ENCODE results near the gene ZIC4. TPM values are rescaled to one million over a fixed set of nuclear protein-coding genes. Genes with fewer than 3 reads are reported as not detected.

ZIC4 gene
- total RNA-seq, 1 donor from 2014 or later = 6.1 TPM

DNA sequence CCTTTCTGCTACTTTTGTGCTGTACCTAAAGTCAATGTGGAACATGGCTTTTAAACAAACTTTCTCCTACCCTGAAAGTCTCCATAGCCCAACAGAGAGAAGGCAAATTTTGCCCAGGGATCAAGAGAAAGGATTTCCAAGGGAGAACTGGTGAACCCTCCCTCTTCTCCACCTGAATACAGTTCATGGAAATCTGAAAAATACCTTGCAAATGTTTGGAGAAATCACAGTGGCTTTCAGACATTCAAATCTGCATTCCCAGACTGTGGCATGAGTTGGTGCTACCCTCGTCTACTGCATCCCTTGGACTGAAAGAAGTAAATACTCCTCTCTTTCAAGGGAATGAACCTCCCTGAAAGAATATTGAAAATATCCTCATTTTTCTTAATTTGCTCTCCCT is 38.7 kb downstream of the ZIC4 start:
- peaks cover 20% of the 10 kb centered on the region for H3K4me1 Mint-ChIP-seq
- no peak overlapping the region for H3K27ac Mint-ChIP-seq (ENCODE audit: unreplicated experiment)
- no peak overlapping the region for H3K4me3 Mint-ChIP-seq
- no peaks in the 10 kb centered on the region for H3K9me3 Mint-ChIP-seq
- TF ChIP-seq, protein P1, sequence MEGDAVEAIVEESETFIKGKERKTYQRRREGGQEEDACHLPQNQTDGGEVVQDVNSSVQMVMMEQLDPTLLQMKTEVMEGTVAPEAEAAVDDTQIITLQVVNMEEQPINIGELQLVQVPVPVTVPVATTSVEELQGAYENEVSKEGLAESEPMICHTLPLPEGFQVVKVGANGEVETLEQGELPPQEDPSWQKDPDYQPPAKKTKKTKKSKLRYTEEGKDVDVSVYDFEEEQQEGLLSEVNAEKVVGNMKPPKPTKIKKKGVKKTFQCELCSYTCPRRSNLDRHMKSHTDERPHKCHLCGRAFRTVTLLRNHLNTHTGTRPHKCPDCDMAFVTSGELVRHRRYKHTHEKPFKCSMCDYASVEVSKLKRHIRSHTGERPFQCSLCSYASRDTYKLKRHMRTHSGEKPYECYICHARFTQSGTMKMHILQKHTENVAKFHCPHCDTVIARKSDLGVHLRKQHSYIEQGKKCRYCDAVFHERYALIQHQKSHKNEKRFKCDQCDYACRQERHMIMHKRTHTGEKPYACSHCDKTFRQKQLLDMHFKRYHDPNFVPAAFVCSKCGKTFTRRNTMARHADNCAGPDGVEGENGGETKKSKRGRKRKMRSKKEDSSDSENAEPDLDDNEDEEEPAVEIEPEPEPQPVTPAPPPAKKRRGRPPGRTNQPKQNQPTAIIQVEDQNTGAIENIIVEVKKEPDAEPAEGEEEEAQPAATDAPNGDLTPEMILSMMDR (conservative IDR thresholded peaks at IDR 0.05) = no peak
- DNase-seq (ENCODE audit: low read depth, low spot score) = no peak
- peaks cover 3% of the 10 kb centered on the region for H3K36me3 Mint-ChIP-seq (ENCODE audit: low read depth)
- peaks cover 99% of the 10 kb centered on the region for H3K27me3 Mint-ChIP-seq (ENCODE audit: low read depth)

DNA sequence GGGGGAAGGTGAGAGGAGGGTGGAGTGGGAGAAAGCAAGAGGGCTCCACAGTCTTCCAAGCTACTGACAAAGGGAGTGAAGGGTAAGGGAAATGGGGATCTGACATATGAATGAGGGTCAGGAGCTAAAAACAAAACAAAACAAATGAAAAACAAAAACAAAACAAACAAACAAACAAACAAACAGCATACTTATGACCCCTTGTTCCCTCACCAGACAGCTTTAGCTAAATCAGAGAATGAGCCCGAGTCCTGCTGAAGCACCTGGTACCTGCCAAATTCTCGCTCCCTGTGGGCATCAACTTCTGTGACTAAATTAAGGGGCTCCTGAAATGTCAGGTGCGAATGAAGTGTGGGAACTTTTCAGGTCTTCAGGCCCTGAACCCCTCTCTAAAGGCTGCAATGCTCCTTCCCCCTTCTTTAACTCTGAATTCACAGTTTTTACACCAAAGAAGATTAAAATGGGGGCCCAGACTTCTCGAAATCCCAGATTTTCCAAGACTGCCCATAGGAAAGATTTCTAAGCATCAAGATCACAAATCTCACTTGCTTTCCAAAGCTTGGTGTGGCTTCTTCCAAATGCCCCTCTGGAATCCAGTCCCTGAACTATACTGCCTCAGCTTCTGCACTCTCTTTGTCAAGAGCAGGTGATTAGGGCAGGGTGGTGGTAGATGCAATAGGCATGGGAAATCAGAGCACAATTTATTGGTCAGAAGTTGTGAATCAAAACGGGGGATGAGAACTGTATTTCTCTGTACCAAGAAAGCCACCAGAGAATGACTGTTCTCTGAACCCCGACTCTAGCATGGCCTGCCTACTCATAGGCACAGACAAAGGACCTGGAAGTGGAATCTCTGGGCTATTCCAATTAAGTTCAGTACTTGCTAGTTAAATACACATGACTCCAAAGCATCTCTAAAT is 40.9 kb downstream of the ZIC4 start:
- H3K36me3 Mint-ChIP-seq (ENCODE audit: low read depth) = no peaks in the 10 kb centered on the region
- H3K27ac Mint-ChIP-seq (ENCODE audit: unreplicated experiment) = no peak overlapping the region
- peaks cover 98% of the 10 kb centered on the region for H3K27me3 Mint-ChIP-seq (ENCODE audit: low read depth)
- TF ChIP-seq, protein P1 (conservative IDR thresholded peaks at IDR 0.05) = no peak
- H3K4me1 Mint-ChIP-seq = peaks cover 30% of the 10 kb centered on the region
- H3K9me3 Mint-ChIP-seq = no peaks in the 10 kb centered on the region
- DNase-seq (ENCODE audit: low read depth, low spot score) = no peak
- H3K4me3 Mint-ChIP-seq = no peak overlapping the region

DNA sequence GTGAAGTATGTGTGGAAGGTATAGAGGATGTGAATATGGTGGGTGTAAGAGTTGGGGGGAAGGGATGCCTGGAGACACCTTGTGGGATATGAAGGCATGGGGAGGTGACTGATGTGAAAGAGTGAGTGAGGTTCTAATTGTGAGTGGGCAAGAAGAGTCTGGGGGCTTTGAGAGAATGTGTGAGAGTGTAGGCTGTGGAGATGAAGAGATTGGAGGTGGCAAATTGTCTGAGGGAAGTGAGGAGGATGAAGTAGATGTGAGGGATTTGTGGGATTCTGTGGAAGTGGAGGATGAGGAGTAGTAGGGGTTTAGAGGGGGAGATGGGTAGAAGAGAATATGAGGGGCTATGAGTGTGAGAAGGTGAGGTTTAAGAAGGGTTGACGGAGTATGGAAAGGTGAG is 41.6 kb downstream of the ZIC4 start:
- no peak overlapping the region for H3K4me3 Mint-ChIP-seq
- peaks cover 33% of the 10 kb centered on the region for H3K4me1 Mint-ChIP-seq
- H3K27ac Mint-ChIP-seq (ENCODE audit: unreplicated experiment) = no peak overlapping the region
- TF ChIP-seq, protein P1 (conservative IDR thresholded peaks at IDR 0.05) = no peak
- H3K9me3 Mint-ChIP-seq = no peaks in the 10 kb centered on the region
- peaks cover 98% of the 10 kb centered on the region for H3K27me3 Mint-ChIP-seq (ENCODE audit: low read depth)
- DNase-seq (ENCODE audit: low read depth, low spot score) = no peak
- no peaks in the 10 kb centered on the region for H3K36me3 Mint-ChIP-seq (ENCODE audit: low read depth)

DNA sequence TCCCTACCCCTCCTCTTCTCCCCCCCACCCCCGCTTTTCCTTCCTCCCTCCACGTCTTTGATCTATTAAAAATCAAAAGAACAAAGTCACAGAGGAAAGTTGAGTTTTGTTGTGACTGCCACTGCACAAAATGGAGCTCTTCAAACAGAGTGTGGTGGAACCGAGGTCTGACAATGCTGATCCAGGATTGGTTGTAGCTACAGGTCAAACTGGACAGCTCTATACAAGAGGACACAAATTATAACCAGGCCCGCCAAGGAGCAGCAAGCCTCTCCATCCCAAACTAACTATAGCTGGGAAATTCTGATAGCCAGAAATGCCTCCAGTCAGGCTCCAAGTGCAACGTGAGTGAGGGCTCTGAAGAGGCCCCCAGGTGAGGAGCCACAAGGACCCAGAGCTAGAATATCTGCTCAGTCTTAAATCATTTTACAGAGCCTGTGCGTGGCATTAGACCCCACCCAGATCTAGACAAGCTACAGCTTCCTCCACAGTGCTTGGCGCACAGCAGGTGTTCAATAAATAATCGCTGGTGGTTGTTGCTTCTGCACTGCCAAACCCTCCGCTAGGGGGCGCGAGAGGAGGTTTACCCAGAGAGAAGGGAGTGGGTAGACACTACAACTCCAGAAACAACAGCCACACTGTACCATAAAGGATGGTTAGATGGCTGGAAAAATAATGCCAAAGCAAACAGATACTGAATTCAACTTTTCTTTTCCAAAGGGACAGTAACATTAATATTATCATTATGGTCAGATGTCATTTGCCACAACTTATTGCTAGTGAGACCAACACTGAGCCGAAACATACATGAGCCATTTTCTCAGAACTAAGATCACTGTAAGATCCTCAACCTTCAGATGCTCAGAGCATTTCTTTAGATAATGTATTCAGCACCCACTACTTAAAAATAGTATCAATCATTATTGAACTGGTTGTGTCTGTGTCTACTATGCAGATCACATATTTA is 44.6 kb downstream of the ZIC4 start:
- peak; percentile 73 for DNase-seq (ENCODE audit: low read depth, low spot score)
- H3K27me3 Mint-ChIP-seq (ENCODE audit: low read depth) = peaks cover 98% of the 10 kb centered on the region
- peaks cover 41% of the 10 kb centered on the region for H3K4me1 Mint-ChIP-seq
- peak overlapping the region; percentile 78 for H3K4me3 Mint-ChIP-seq
- H3K36me3 Mint-ChIP-seq (ENCODE audit: low read depth) = peaks cover 2% of the 10 kb centered on the region
- TF ChIP-seq, protein P1 (conservative IDR thresholded peaks at IDR 0.05) = peak; percentile 76
- no peak overlapping the region for H3K27ac Mint-ChIP-seq (ENCODE audit: unreplicated experiment)
- no peaks in the 10 kb centered on the region for H3K9me3 Mint-ChIP-seq

DNA sequence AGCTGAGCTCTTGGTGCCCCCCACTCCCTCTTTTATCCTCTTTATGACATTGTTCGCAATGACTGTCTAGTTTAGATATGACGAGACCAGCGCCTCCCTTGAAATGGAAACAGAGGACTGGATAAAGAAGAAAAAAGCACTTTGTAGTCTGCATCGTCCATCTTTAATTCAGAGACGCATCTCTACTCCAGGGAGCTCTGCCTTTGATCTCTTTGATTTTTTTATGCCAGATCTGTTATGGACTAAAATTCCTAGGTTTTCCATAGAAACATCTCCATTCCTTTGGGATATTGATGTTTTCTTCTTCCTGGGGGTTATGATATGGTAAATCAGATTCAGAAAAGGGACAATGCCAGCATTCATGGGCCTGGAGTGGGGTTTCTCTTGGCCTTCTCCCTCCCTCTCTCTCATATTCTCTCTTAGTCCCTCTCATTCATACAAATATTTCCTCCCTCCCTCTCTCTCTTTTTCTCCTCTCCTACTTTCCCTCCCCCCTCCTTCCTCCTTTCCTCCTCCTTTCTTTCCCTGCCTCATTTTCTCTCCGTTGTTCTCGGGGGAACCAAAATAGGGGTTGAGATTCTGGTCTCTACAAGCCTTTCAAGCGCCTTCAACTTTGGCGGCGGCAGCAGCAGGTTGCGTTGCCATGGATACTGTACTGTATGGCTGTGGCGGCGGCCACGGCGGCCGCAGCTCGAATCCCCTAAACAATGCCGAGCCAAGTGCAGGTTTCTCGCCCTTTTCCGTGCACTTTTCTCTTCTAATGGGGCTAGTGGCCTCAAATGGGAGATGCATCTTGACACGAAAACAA is 45.5 kb downstream of the ZIC4 start:
- Mint-ChIP-seq H3K4me1 (peaks cover 44% of the 10 kb centered on the region), H3K36me3 (ENCODE audit: low read depth) (peaks cover 2% of the 10 kb centered on the region), H3K27me3 (ENCODE audit: low read depth) (peaks cover 99% of the 10 kb centered on the region), H3K4me3 (peak overlapping the region; percentile 78), H3K9me3 (no peaks in the 10 kb centered on the region), H3K27ac (ENCODE audit: unreplicated experiment) (no peak overlapping the region)
- TF ChIP-seq, protein P1 (conservative IDR thresholded peaks at IDR 0.05) = no peak
- no peak for DNase-seq (ENCODE audit: low read depth, low spot score)

Data from neural crest cell (in vitro differentiated cells).